Activated CD4-positive, alpha-beta T cell treated with anti-CD3 and anti-CD28 coated beads, Interleukin-2, amount 50 U/mL, for 24 hours (primary cell): ENCODE data around the gene TBC1D2B.
"Not testable (repeated sequence)": the region's sequence is repeated elsewhere in the genome, so short reads cannot be mapped to it uniquely, and the experiment has no call there.

Source experiments
- DNase-seq, 2 donors: peaks; one replicate each; pipeline ENCODE4 v3.0.0-alpha.2; 2020; ENCODE audit warnings: low read depth in 1 of 2, low spot score in 1 of 2

TBC1D2B gene

DNA sequence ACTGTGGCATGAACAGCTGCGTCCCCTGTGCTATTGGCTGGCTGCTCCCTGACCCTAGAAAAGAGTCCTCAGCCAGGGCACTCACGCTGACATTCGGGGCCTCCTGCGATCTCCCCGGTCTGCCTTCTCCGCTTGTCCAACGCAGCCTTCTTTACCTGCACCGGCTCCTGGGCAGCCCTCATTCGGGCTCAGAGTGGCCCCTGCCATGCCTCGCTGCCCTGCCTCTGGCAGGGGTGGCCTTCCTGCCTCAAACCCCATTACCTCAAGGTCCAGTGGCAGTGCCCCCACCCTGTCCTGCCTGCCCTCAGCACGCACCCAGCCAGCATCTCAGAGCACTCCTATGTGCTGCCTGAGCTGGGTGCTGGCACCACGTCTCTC is 86.5 kb downstream of the TBC1D2B start:
- no peak for DNase-seq

DNA sequence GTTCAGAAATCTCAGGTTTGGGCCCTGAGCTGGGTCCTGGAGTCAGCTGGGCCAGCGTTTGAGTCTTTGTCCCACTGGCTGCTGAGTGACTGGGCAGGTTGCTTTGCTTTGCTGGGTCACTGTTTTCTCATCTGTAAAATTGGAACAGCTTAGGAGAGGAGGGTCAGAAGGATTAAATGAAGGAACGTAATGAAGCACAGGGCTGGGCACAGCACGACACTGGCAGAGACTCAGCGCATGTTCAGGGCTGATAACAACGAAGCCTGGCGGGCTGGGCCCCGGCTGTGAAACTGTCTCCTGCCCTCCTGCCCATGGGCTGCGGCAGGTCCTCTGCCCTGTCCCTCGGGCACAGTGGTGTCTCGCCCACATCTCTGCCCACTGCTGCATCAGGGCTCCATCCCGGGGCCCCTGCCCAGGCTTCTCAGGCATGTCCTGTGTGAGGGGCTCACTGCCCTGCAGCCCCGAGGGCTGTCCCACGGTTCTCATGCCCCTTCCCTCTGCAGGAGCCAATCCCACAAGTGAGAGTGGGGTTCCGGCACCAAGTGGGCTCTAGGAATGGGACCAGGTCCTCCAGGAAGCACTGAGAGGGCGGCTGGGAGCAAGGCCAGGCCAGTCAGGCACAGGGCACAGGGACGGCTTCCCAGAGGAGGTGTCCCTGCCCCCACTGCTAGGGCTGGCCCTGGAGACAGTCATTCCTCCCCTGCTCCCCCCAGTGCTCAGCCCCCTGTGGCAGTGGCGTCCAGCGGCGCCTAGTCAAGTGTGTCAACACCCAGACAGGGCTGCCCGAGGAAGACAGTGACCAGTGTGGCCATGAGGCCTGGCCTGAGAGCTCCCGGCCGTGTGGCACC is 88.0 kb downstream of the TBC1D2B start:
- DNase-seq = no peak

DNA sequence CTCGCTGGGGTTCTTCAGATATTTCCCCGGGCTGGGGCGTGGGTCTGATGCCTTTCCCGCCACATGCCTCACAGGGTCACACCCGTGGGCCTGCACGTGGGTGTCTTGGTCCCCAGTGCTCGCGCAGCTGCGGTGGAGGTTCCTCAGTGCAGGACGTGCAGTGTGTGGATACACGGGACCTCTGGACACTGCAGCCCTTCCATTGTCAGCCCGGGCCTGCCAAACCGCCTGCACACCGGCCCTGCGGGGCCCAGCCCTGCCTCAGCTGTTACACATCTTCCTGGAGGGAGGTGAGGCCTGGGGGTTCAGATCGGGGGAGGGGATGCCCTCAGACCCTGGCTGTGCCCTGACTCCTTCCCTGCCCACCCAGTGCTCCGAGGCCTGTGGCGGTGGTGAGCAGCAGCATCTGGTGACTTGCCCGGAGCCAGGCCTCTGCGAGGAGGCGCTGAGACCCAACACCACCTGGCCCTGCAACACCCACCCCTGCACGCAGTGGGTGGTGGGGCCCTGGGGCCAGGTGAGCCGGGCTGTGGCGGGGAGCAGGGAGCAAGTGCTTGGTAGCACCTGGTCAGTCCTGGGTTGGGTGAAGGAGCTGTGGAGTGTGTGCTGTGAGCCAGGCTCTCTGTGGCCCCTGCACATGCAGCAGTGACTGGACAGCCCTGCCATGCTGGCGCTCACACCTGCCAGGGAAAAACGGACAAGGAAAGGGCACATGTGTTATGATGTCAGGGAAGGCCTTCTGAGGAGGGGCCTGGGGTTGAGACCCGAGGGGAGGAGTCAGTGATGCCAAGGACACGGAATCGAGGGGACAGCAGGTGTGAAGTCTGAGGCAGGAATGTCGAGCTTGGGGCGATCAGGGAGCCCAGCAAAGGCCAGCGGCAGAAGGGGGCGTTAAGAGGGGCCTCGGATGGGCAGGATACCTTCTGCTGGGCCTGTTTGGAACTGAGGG is 88.9 kb downstream of the TBC1D2B start:
- no peak for DNase-seq

DNA sequence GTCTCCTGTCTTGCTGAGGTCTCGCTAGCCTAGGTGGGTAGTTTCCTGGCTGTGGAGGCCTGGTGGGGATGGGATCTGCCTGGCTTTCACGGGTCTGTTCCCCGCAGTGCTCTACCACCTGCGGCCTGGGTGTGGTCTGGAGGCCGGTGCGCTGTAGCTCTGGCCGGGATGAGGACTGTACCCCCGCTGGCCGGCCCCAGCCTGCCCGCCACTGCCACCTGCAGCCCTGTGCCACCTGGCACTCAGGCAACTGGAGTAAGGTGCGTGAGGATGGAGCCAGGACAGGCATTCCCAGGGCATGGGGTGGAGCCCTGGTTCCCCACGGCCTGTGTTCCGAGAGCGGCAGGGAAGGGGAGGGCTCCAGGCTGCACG is 89.8 kb downstream of the TBC1D2B start:
- DNase-seq = not testable (repeated sequence)

DNA sequence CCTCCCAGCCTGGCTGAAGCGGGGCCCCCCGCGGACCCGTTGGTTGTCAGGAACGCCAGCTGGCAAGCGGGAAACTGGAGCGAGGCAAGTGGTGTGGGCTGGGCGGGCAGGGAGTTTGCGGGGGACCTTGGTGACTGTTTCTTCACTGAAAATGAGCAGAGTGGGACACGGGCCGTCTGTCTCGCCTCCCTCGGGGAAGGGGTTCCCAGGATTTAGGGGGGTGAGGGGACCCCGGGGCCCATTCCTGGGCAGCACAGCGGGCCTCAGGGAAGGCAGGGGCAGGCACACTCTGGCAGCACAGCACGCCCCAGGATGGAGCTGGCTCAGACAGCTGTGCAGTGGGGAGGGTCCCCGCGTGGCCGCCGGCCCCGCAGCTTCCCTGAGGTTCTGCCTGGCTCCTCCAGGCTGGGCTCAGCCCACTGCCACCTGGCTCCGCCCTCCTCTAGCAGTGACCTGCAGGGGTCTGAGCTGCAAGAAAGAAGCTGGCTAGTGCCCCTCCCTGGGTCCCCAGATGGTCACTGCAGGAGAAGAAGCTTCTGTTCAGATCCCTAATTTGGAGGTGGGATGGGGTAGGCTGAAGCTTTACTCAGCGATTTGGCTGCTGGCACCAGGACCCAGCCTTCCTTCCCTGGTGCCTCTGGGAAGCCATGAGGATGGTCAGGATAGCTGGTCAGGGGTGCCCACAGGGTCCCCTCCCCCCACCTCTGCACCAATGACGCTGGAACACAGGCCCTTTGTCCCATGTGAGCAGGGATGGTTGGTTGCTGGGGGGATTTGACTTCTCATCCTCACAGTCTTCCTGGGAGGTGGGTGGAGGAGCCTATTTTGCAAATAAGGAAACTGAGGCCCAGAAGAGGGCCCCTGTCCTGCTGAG is 90.4 kb downstream of the TBC1D2B start:
- DNase-seq = no peak

DNA sequence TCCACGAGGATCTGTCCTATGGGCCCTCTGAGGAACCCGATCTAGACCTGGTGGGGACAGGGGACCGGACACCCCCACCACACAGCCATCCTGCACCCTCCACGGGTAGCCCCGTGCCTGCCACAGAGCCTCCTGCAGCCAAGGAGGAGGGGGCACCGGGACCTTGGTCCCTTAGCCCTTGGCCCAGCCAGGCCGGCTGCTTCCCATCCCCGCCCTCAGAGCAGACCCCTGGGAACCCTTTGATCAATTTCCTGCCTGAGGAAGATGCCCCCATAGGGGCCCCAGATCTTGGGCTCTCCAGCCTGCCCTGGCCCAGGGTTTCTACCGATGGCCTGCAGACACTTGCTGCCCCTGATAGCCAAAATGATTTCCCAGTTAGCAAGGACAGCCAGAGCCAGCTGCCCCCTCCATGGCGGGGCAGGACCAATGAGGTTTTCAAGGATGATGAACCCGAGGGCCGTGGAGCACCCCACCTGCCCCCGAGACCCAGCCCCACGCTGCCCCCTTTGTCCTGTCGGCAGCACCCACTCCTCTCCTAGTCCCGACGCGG is 91.5 kb downstream of the TBC1D2B start:
- DNase-seq = no peak

DNA sequence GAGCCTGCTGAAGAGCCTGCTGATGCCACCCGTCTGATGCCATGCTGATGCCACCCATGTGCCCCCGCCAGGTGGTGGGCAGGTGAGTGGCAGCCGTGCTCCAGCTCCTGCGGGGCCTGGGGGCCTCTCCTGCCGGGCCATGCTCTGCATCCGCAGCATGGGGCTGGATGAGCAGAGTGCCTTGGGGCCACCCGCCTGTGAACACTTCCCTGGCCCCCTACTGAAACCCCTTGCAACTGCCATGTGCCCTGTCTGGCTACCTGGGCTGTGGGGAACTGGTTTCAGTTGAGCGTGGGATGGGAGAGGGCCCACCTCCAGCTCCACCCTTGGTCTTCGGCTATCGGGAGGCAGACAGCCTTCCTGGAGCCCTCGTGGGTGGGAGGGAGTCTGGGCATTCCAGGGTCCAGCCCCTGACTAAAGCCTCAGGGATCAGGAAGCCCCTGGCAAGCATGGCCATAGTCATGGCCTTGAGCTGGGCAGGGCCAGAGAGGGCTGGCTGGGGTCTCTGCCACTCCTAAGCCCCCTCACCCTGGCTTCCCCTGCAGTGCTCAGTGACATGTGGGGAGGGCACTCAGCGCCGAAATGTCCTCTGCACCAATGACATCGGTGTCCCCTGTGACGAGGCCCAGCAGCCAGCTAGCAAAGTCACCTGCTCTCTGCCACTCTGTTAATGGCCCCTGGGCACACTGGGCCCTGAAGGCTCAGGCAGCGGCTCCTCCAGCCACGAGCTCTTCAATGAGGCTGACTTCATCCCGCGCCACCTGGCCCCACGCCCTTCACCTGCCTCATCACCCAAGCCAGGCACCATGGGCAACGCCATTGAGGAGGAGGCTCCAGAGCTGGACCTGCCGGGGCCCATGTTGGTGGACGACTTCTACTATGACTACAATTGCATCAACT is 92.2 kb downstream of the TBC1D2B start:
- no peak for DNase-seq

DNA sequence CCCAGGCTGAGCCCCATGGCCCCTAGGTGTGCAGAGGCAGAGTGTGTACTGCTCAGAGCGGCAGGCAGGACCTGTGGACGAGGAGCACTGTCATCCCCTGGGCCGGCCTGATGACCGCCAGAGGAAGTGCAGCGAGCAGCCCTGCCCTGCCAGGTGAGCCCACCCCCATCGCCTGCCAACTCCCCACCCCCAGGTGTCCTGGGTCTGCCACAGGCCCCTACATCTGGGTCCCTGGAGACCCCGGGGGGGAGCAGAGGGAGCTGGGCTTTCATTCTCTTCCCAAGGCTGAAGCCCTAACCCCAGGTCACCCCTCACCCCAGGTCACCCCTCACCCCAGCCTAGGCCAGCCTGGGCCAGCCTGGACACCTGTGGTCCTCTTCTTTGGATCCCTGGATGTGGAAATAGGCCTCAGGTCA is 93.1 kb downstream of the TBC1D2B start:
- DNase-seq = no peak

DNA sequence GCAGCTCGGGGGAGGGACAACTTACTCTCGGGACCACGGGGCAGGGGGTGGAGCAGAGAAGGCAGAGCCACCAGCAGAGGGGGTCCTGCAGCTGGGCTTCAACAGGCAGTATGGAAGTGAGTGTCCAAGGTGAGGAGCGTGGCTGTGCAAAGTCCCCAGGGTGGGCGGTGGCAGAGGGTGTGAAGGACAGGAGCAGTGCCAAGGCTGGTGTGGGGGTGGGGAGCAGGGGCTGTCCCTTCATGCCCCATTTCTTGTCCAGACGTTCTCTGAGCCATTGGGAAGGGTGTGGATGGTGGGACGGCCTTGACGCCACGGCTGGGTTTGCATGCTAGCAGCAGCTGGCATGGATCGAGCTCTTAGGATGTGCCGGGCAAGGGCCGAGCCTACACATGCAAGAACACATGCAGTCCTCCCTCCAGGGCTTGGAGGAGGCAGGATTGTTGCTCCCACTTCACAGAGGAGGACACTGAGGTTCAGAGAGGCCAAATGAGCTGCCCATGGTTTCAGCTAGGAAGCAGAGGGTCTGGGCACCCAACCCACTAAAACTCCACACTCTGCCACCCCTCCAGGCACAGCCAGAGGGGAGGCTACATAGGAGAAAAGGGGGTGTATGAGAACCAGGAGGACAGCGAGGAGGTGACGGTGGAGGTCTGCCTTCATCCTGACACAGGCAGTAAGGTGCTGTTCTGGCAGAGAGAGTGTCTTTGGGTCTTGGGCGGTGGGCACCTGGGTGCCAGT is 93.6 kb downstream of the TBC1D2B start:
- DNase-seq = no peak

DNA sequence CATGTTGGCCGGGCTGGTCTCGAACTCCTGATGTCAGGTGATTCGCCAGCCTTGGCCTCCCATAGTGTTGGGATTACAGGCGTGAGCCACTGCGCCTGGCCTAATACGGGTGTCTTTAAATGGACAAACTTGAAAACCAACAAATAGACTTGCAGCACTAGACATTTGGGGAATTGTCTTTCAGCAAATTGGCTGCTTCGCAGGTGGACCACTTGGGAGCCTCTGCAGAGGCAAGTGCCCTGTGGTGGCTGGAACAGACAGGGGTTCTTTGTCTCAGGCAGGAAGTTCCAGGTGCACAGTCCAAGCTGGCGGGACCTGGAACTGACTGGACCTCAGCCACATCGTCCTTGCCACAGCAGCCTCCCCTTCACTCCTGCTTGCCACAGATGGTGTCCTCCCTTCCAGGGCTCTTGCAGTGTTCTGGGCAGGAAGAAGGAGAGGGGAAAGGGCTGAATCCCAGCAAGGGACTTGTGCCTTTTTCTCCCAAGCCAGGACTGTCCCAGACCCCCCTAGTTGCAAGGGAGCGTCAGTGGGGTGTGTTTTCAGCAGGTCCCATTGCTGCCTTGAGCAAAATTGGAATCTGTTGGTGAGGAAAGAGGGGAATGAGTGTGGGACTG is 94.3 kb downstream of the TBC1D2B start:
- DNase-seq = no peak

DNA sequence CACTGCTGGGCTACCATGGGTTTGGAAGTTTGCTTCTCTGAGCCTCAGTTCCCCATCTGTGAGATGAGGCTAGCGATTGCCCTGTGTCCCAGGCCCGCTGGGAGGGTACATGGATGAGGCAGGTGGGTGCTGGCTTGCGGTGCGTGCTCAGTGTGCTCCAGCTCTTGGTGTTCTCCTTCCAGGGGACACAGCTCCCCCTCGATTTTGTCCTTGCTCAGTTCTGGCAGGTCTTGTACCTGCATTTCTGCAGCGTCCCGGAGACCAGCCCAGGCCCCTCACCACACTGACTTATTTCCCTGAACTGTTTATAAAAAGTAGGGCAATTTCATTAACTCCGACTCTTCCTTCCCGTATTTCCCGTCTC is 95.4 kb downstream of the TBC1D2B start:
- DNase-seq = no peak

DNA sequence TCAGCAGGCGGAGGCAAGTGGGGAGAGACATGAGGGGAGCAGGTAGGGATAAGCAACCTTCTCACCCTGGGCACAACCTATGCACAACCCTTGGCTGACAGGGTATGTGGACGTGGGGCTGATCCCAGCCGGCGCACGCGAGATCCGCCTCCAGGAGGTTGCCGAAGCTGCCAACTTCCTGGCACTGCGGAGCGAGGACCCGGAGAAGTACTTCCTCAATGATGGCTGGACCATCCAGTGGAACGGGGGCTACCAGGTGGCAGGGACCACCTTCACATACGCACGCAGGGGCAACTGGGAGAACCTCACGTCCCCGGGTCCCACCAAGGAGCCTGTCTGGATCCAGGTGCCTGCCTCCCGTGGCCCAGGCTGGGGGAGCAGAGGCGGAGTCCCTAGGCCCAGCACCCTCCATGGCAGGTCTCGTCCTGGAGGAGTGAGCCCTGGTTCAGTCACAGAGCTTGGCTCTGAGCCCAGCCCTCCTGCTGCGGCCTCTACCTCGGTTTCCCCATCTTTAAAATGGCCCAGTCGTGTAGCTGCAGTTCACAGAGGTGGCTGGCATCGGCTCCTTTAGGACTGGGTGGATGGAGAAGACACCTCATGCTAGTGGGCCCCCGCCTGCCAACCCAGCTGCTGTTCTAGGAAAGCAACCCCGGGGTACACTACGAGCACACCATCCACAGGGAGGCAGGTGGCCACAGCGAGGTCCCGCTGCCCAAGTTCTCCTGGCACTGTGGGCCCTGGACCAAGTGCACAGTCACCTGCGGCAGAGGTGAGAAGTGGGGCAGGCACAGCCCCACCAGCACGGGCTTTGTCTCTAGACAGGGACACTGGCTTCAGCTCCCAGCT is 96.0 kb downstream of the TBC1D2B start:
- no peak for DNase-seq

DNA sequence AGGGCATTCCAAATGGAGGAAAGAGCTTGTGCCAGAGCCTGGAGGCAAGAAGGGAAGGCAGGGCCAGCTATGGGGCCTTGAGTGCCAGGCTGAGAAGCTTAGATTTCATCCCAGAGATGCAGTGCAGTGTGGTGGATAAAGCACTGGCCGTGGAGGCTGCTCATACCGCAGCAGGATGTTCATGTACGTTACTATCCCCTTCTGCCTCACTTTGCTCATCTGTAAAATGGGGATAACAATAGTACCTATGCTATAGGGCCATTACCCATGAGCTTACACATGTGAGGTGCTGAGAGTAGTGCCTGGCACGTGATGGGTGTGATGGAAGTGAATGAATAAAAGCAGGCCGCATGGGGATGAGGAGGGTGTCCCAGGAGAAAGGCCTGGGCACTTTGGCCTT is 96.8 kb downstream of the TBC1D2B start:
- not testable (repeated sequence) for DNase-seq

DNA sequence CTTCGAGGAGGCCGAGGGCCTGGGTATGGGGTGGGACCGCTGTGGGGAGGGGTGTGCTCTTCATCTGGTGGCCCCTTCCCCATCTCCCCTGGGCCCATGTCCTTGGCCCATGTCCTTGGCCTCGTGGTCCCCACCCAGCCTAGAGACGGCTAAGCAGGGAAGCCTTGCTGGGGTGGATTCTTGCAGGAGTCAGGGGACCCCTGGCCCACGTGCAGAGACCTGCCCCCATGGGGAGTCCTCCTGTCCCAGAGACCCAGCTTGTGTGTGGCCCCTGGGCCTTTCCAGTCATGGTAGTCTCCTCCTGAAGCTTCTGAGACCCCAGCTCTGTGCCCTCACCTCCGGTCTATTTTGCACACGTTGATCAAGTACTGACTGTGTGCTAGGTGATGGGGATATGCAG is 97.4 kb downstream of the TBC1D2B start:
- no peak for DNase-seq

DNA sequence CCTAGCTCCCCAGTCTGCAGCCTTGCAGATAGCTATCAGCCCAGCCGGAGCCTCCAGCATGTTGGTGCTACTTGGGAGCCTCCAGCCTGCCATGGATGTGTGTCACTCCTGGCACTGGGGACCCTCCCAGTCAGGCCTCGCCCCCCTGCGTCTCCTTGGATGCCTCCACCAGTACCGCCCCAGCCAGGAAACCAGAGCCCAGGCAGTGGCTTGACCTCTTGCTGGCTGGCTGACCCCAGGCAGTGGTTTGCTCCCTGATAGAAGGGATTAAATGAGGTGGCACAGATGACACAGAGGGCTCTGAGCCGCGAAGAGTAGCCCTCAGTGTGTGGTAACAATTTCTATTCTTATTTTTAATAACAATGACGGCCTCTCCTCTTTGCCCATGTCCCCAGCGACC is 98.4 kb downstream of the TBC1D2B start:
- DNase-seq = not testable (repeated sequence)

DNA sequence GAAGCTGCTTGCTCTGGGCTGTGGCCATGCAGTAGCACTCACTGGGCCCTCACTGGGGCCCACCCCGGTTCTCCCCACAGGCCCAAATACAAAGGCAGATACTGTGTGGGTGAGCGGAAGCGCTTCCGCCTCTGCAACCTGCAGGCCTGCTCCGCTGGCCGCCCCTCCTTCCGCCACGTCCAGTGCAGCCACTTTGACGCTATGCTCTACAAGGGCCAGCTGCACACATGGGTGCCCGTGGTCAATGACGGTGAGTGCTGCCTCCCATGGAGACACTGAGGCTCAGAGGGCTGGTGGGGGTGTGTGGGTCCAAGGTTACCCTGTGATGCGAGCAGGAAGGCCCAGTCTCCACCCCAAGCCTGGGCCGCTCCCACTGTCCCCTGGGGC is 98.8 kb downstream of the TBC1D2B start:
- DNase-seq = not testable (repeated sequence)

DNA sequence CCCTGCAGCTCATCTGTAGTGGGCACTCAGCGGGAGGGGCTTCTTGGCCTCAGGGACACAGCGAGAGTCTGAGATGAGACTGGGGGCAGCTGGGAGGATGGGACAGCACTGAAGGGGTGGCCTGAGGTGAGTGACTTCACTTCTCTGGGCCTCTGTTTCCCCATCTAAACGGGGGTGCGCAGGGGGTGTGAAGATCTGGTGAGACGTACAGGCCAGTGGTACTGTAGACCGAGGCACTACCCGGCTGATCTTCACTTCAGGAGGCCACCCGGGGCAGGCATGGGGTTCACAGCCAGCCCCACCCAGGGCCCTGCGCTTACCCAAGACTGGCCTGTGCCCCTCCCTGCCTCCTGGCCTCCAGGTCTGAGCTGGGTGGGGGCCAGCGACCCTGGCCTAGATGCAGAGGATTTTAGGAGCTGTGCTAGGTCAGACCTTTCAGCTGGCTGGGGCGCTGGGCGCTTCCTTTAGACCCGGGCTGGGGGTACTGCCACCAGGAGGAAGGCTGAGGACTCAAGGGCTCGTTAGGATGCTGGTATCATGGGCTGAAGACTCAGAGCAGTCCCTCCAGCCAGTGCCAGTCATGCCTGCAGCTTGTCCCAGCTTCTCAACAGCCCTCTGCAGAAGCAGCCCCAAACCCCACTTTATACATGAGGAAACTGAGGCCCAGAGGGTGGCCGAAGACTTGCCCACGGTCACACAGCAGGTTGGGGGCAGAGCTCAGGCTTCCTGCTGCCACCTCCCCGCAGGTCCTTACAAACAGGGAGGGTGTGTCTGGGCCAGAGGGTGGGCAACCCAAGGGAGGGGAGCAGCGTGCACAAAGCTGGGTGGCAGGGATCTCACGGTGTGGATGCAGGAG is 99.4 kb downstream of the TBC1D2B start:
- DNase-seq = not testable (repeated sequence)
